Measurements from ENCODE around the gene FNDC4. TPM values are rescaled to one million over a fixed set of nuclear protein-coding genes. Genes with fewer than 3 reads are reported as not detected.

FNDC4 gene
- total RNA-seq, 2 donors from 2014 or later = 11.6 to 14.6 TPM

GRCh38 chr2:27518113-27518781, 23.2 kb upstream of the FNDC4 start:
- Histone ChIP-seq H3K4me3 (ENCODE audit: low read length) (no peak overlapping the region), H3K27ac (ENCODE audit: low read depth, low read length) (no peak overlapping the region), H3K9me3 (ENCODE audit: control insufficient read depth, low read length) (no peaks in the 10 kb centered on the region), H3K4me1 (ENCODE audit: control insufficient read depth, insufficient read depth, low read length) (peaks cover 3% of the 10 kb centered on the region), H3K27me3 (ENCODE audit: control insufficient read depth, insufficient read depth, low read length, poor library complexity, severe bottlenecking) (peaks cover 85% of the 10 kb centered on the region), H3K9ac (ENCODE audit: extremely low read depth, low read length, poor library complexity, severe bottlenecking) (no peak overlapping the region), H3K36me3 (ENCODE audit: control insufficient read depth, insufficient read depth, low read length) (no peaks in the 10 kb centered on the region)
- Mint-ChIP-seq H3K9me3 (no peaks in the 10 kb centered on the region), H3K4me3 (no peak overlapping the region), H3K36me3 (ENCODE audit: low read depth) (no peaks in the 10 kb centered on the region), H3K27ac (no peak overlapping the region), H3K27me3 (ENCODE audit: insufficient read depth) (peaks cover 54% of the 10 kb centered on the region), H3K4me1 (peaks cover 15% of the 10 kb centered on the region)
- no peak for TF ChIP-seq CTCF (conservative IDR thresholded peaks at IDR 0.05)
- WGBS, 2 experiments (ENCODE audit: insufficient coverage in 1 of 2, insufficient read length in 1 of 2) = 89 to 91% methylated on average over 4 to 5 of the region's 5 CpGs
- no peak for DNase-seq

- Histone ChIP-seq H3K4me1 (ENCODE audit: control insufficient read depth, insufficient read depth, low read length) (no peaks in the 10 kb centered on the region), H3K27ac (ENCODE audit: low read depth, low read length) (no peak overlapping the region), H3K9me3 (ENCODE audit: control insufficient read depth, low read length) (no peaks in the 10 kb centered on the region), H3K4me3 (ENCODE audit: low read length) (no peak overlapping the region), H3K27me3 (ENCODE audit: control insufficient read depth, insufficient read depth, low read length, poor library complexity, severe bottlenecking) (peaks cover 61% of the 10 kb centered on the region), H3K36me3 (ENCODE audit: control insufficient read depth, insufficient read depth, low read length) (no peaks in the 10 kb centered on the region), H3K9ac (ENCODE audit: extremely low read depth, low read length, poor library complexity, severe bottlenecking) (no peak overlapping the region)
- no peak for TF ChIP-seq CTCF (conservative IDR thresholded peaks at IDR 0.05)
- Mint-ChIP-seq H3K4me1 (no peaks in the 10 kb centered on the region), H3K4me3 (no peak overlapping the region), H3K27ac (no peak overlapping the region), H3K27me3 (ENCODE audit: insufficient read depth) (peaks cover 40% of the 10 kb centered on the region), H3K36me3 (ENCODE audit: low read depth) (no peaks in the 10 kb centered on the region), H3K9me3 (no peaks in the 10 kb centered on the region)
- no peak for DNase-seq
- WGBS, 2 experiments (ENCODE audit: insufficient coverage in 1 of 2, insufficient read length in 1 of 2) = 88 to 92% methylated on average over 2 to 5 of the region's 6 CpGs
These were observed 14.3 kb upstream of the FNDC4 start for GRCh38 chr2:27509326-27509725.

GRCh38 chr2:27507293-27507692, 12.3 kb upstream of the FNDC4 start:
- Mint-ChIP-seq H3K36me3 (ENCODE audit: low read depth) (no peaks in the 10 kb centered on the region), H3K4me1 (no peaks in the 10 kb centered on the region), H3K9me3 (no peaks in the 10 kb centered on the region), H3K27ac (no peak overlapping the region), H3K27me3 (ENCODE audit: insufficient read depth) (peaks cover 26% of the 10 kb centered on the region), H3K4me3 (no peak overlapping the region)
- Histone ChIP-seq H3K27ac (ENCODE audit: low read depth, low read length) (no peak overlapping the region), H3K27me3 (ENCODE audit: control insufficient read depth, insufficient read depth, low read length, poor library complexity, severe bottlenecking) (peaks cover 53% of the 10 kb centered on the region), H3K9me3 (ENCODE audit: control insufficient read depth, low read length) (no peaks in the 10 kb centered on the region), H3K9ac (ENCODE audit: extremely low read depth, low read length, poor library complexity, severe bottlenecking) (no peak overlapping the region), H3K36me3 (ENCODE audit: control insufficient read depth, insufficient read depth, low read length) (no peaks in the 10 kb centered on the region), H3K4me1 (ENCODE audit: control insufficient read depth, insufficient read depth, low read length) (no peaks in the 10 kb centered on the region), H3K4me3 (ENCODE audit: low read length) (no peak overlapping the region)
- DNase-seq = no peak
- 91 to 95% methylated on average over 4 of the region's 4 CpGs for WGBS, 2 experiments (ENCODE audit: insufficient coverage in 1 of 2, insufficient read length in 1 of 2)
- TF ChIP-seq CTCF (conservative IDR thresholded peaks at IDR 0.05) = no peak
